HepG2 (cell line): ENCODE results near the gene SCRG1. TPM values are rescaled to one million over a fixed set of nuclear protein-coding genes. Genes with fewer than 3 reads are reported as not detected.

Source experiments
- ATAC-seq: fragments of 200-7000 bp; cut with Tn5 transposase; 3 replicates; pipeline ENCODE4 v1.9.1; 2020; ENCODE audit warnings: mild to moderate bottlenecking, moderate library complexity
- BruUV-seq: library from RNA; stranded (reverse); fragments of 400-500 nt; replicated peaks from 2 replicates; lab custom pipeline; 2021; lab: Mats Ljungman, UMichigan
- CTCF ChIA-PET: fragments of 300-600 bp; formaldehyde crosslinking; extraction: SDS; loops from one replicate; lab custom pipeline; 2021; ENCODE audit warnings: low total read pairs, inconsistent platforms, low intra/inter-chr PET ratio; lab: Yijun Ruan, JAX
- POLR2A ChIA-PET: fragments of 350-600 bp; sonication (Branson Sonifier 250); formaldehyde crosslinking; loops from one replicate; lab custom pipeline; 2020; ENCODE audit warnings: antibody characterized with exemption, inconsistent platforms; lab: Yijun Ruan, JAX
- DNase-seq: peaks from one replicate; pipeline ENCODE4 v3.0.0-alpha.2; 2015; ENCODE audit warnings: low spot score
- FAIRE-seq: peaks from 3 replicates; lab custom pipeline; 2011; peaks lifted over from hg19 to GRCh38; lab: Jason Lieb, UNC
- H2AFZ ChIP-seq: one replicate; pipeline ENCODE4 v1.6.1; 2011; ENCODE audit warnings: low read length, inconsistent platforms
- H3K27ac ChIP-seq: fragments of 300-600 bp; 3 replicates; pipeline ENCODE4 v1.8.0; 2011; ENCODE audit warnings: mixed run types, mild to moderate bottlenecking, mixed read lengths, low read length, inconsistent platforms; ENCODE audit not compliant: insufficient read depth; ENCODE audit errors: extremely low read length
- H3K27me3 ChIP-seq, 2 experiments: fragments of 200-600 bp in 1 of 2; 2 replicates in 1 of 2; 3 replicates in 1 of 2; pipeline versions ENCODE4 v1.6.0 to v1.8.0; 2011; ENCODE audit warnings: low read length in 2 of 2, mild to moderate bottlenecking in 2 of 2, moderate library complexity in 2 of 2, inconsistent platforms in 1 of 2; ENCODE audit not compliant: insufficient read depth in 2 of 2, control insufficient read depth in 1 of 2
- H3K36me3 ChIP-seq, 2 experiments: fragments of 200-600 bp in 1 of 2; replicated peaks in 1 of 2; 2 replicates in 1 of 2; 3 replicates in 1 of 2; pipeline versions ENCODE4 v1.5.1 to v1.8.0; 2011; ENCODE audit warnings: low read length in 2 of 2, inconsistent platforms in 1 of 2; ENCODE audit not compliant: insufficient read depth in 2 of 2, control insufficient read depth in 1 of 2
- H3K4me1 ChIP-seq: 2 replicates; pipeline ENCODE4 v1.5.1; 2012; ENCODE audit warnings: low read length, inconsistent platforms; ENCODE audit not compliant: insufficient read depth
- H3K4me2 ChIP-seq: 2 replicates; pipeline ENCODE4 v1.6.0; 2011; ENCODE audit warnings: low read depth, low read length, inconsistent platforms
- H3K4me3 ChIP-seq, 3 experiments: fragments of 200-600 bp in 1 of 3; sonication (generic), shearing (Covaris generic) in 1 of 3; replicated peaks in 1 of 3; 2 replicates each; pipeline ENCODE4 v1.5.1; 2011 to 2016; ENCODE audit warnings: low read length in 3 of 3, inconsistent platforms in 2 of 3, low read depth in 2 of 3, mild to moderate bottlenecking in 2 of 3, control low read depth in 1 of 3, mixed read lengths in 1 of 3; ENCODE audit not compliant: insufficient read depth in 1 of 3
- H3K79me2 ChIP-seq: one replicate; pipeline ENCODE4 v1.6.1; 2011; ENCODE audit warnings: low read length, inconsistent platforms; ENCODE audit not compliant: insufficient read depth
- H3K9ac ChIP-seq: 2 replicates; pipeline ENCODE4 v1.6.0; 2011; ENCODE audit warnings: mild to moderate bottlenecking, low read depth, low read length, inconsistent platforms; ENCODE audit not compliant: insufficient read depth
- H3K9me3 ChIP-seq: 2 replicates; pipeline ENCODE4 v1.5.1; 2012; ENCODE audit warnings: mild to moderate bottlenecking, low read length
- H4K20me1 ChIP-seq: 2 replicates; pipeline ENCODE4 v1.6.0; 2011; ENCODE audit warnings: inconsistent platforms, mild to moderate bottlenecking, low read length, moderate library complexity; ENCODE audit not compliant: insufficient read depth
- CEBPB ChIP-seq: IDR thresholded peaks from 2 replicates; pipeline ENCODE4 v1.6.1; 2011; ENCODE audit warnings: low read depth, low read length, improper control_type of control experiment, borderline replicate concordance
- CEBPG ChIP-seq: IDR thresholded peaks from 2 replicates; pipeline ENCODE4 v1.6.1; 2016
- MAFK ChIP-seq, 2 experiments: IDR thresholded peaks in 1 of 2; conservative IDR thresholded peaks in 1 of 2; 2 replicates each; pipeline ENCODE4 v1.6.1; 2011; ENCODE audit warnings: improper control_type of control experiment in 2 of 2, low read length in 2 of 2
- NFYC ChIP-seq: IDR thresholded peaks from 2 replicates; pipeline ENCODE4 v1.6.1; 2016; ENCODE audit warnings: missing genetic modification reagents, missing compliant biosample characterization
- SIX1 ChIP-seq: sonication (generic); formaldehyde crosslinking; IDR thresholded peaks from 2 replicates; pipeline ENCODE4 v1.4.0; 2020; ENCODE audit warnings: missing genetic modification reagents, borderline replicate concordance
- SMAD9 ChIP-seq: sonication (generic); formaldehyde crosslinking; IDR thresholded peaks from 2 replicates; pipeline ENCODE4 v1.5.1; 2020; ENCODE audit warnings: mild to moderate bottlenecking, missing genetic modification reagents
- U2AF1 ChIP-seq: fragments of 200-400 bp; formaldehyde crosslinking; optimal IDR thresholded peaks from 2 replicates; pipeline ENCODE3; 2017; ENCODE audit warnings: mild to moderate bottlenecking, low read depth, low read length
- ZBTB34 ChIP-seq: sonication (generic); formaldehyde crosslinking; IDR thresholded peaks from 2 replicates; pipeline ENCODE4 v1.8.0; 2022; ENCODE audit warnings: mild to moderate bottlenecking, missing genetic modification reagents
- ZFP62 ChIP-seq: sonication (generic); formaldehyde crosslinking; IDR thresholded peaks from 2 replicates; pipeline ENCODE4 v1.4.0; 2020; ENCODE audit warnings: missing genetic modification reagents
- ZFY ChIP-seq: sonication (generic); formaldehyde crosslinking; IDR thresholded peaks from 2 replicates; pipeline ENCODE4 v1.4.0; 2020; ENCODE audit warnings: missing genetic modification reagents
- ZNF570 ChIP-seq: sonication (generic); formaldehyde crosslinking; IDR thresholded peaks from 2 replicates; pipeline ENCODE4 v1.4.0; 2020; ENCODE audit warnings: mild to moderate bottlenecking, missing genetic modification reagents, borderline replicate concordance
- ZNF784 ChIP-seq: sonication (generic); formaldehyde crosslinking; IDR thresholded peaks from 2 replicates; pipeline ENCODE4 v1.5.1; 2020; ENCODE audit warnings: missing genetic modification reagents, mild to moderate bottlenecking, borderline replicate concordance
- ZNF83 ChIP-seq: sonication (generic); formaldehyde crosslinking; IDR thresholded peaks from 2 replicates; pipeline ENCODE4 v1.4.0; 2020; ENCODE audit warnings: missing genetic modification reagents, mild to moderate bottlenecking, borderline replicate concordance
- ZSCAN12 ChIP-seq: sonication (generic); formaldehyde crosslinking; IDR thresholded peaks from 2 replicates; pipeline ENCODE4 v1.9.0; 2021; ENCODE audit warnings: mild to moderate bottlenecking, missing genetic modification reagents
- WGBS: methylation state at CpG from one replicate; pipeline ENCODE4 v1.1.6; 2017; ENCODE audit warnings: low lambda C conversion rate; 5-methylcytosine and 5-hydroxymethylcytosine counted together
- in situ Hi-C: cut with HindIII; loops from 2 replicates; pipeline ENCODE4 v1.10.0; 2017; ENCODE audit warnings: low pct_unique_long_range_greater_than_20kb; ENCODE audit not compliant: extremely low pct_ligation_motif_present
- intact Hi-C: fragments of 100-400 bp; cut with micrococcal nuclease; formaldehyde crosslinking; loops from one replicate; pipeline ENCODE4 v1.10.0; 2022; ENCODE audit not compliant: unreplicated experiment
- polyA plus RNA-seq, 8 experiments: library from polyadenylated mRNA; depleted of rRNA in 3 of 8; stranded (reverse) in 7 of 8; unstranded in 1 of 8; fragments of >200 nt; fragmentation: Illumina TruSeq in 4 of 8; extraction: Trizol in 4 of 8; gene quantifications; 2 replicates each; pipeline versions ENCODE4 v1.2.1 to v1.2.3, GENCODE V29; 2011 to 2016; ENCODE audit warnings: low read depth in 4 of 8, missing spikeins in 1 of 8, mixed read lengths in 1 of 8; ENCODE audit not compliant: insufficient read depth in 1 of 8
- total RNA-seq, 5 experiments: library from RNA; depleted of rRNA; stranded (reverse); fragments of >200 nt; fragmentation: Illumina TruSeq; extraction: Trizol; gene quantifications; 2 replicates each; pipeline ENCODE4 v1.2.3, GENCODE V29; 2016; ENCODE audit warnings: low read depth in 1 of 5
- TF ChIP-seq, protein P1 (sequence below): sonication (generic); formaldehyde crosslinking; IDR thresholded peaks from 2 replicates; pipeline ENCODE4 v1.4.0; 2020; ENCODE audit warnings: missing genetic modification reagents, borderline replicate concordance
- TF ChIP-seq, protein P2 (sequence below): IDR thresholded peaks from 2 replicates; pipeline ENCODE4 v1.6.1; 2018; ENCODE audit warnings: missing genetic modification reagents, mild to moderate bottlenecking, missing compliant biosample characterization

SCRG1 gene
- total and polyA plus RNA-seq, 2 of the 13 experiments (the other 11 are each of a cell fraction or from before 2014, with no cell fraction given) = not detected

DNA sequence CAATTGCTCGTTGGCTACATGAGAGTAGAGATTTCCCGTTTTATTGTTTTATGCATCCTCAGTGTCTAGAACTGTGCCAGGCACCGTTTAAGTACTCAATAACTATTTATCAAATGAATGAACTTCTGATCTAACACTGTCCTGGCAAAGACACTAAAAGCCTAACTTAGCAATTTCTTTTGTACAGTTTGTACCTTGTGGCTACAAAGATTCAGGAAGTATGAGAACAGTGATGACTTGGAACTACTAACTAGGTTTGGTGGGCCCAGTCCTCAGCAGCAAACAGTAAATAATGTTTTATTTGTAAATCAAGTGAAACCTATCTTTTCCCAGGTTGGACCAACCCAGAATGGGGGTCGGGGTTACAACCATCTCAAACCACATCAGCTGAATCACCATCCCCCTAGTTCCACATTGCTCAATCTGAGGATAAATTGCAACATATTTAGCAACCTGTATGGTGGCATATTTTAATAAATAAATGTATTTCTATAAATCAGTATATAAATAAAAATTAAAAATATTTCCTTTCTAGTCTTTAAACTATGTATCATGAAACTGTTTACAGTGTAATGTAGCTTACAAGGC is 12.3 kb upstream of the SCRG1 start:
- Histone ChIP-seq H3K4me2 (no peak overlapping the region), H3K4me3 (no peak overlapping the region), H3K79me2 (no peaks in the 10 kb centered on the region), H3K9ac (no peak overlapping the region), H2AFZ (no peak overlapping the region), H3K9me3 (no peaks in the 10 kb centered on the region), H4K20me1 (no peaks in the 10 kb centered on the region), H3K36me3 (no peaks in the 10 kb centered on the region), H3K27ac (no peak overlapping the region), H3K4me1 (no peaks in the 10 kb centered on the region), H3K27me3 (no peaks in the 10 kb centered on the region; a peak in 1 of 5 replicates)
- no TSS peak for BruUV-seq
- intact Hi-C loops (loop anchor here (10.0 kb wide), 1 partner anchor 386 kb away; no protein-coding TSS in a partner anchor), in situ Hi-C loops (loop anchor here (10.0 to 25.0 kb wide), 2 partner anchors 126 to 399 kb away; no protein-coding TSS in a partner anchor)
- CTCF ChIA-PET = no interaction called here
- no peak for TF ChIP-seq MAFK (conservative IDR thresholded peaks at IDR 0.05 in 1 of 2, IDR thresholded peaks at IDR 0.05 in 1 of 2; ENCODE audit: low read length in 2 of 2)
- TF ChIP-seq ZBTB34 (CRISPR knock-in tag) = no peak
- no peak for TF ChIP-seq ZFY (CRISPR knock-in tag)
- TF ChIP-seq ZNF570 (CRISPR knock-in tag) = no peak
- TF ChIP-seq NFYC (CRISPR knock-in tag) = no peak
- TF ChIP-seq, protein P1, sequence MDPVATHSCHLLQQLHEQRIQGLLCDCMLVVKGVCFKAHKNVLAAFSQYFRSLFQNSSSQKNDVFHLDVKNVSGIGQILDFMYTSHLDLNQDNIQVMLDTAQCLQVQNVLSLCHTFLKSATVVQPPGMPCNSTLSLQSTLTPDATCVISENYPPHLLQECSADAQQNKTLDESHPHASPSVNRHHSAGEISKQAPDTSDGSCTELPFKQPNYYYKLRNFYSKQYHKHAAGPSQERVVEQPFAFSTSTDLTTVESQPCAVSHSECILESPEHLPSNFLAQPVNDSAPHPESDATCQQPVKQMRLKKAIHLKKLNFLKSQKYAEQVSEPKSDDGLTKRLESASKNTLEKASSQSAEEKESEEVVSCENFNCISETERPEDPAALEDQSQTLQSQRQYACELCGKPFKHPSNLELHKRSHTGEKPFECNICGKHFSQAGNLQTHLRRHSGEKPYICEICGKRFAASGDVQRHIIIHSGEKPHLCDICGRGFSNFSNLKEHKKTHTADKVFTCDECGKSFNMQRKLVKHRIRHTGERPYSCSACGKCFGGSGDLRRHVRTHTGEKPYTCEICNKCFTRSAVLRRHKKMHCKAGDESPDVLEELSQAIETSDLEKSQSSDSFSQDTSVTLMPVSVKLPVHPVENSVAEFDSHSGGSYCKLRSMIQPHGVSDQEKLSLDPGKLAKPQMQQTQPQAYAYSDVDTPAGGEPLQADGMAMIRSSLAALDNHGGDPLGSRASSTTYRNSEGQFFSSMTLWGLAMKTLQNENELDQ (CRISPR knock-in tag) = no peak
- no peak for TF ChIP-seq ZNF784 (CRISPR knock-in tag)
- TF ChIP-seq U2AF1 = no peak
- no peak for TF ChIP-seq ZNF83 (CRISPR knock-in tag)
- TF ChIP-seq SIX1 (CRISPR knock-in tag) = no peak
- TF ChIP-seq CEBPB = peak; percentile 65; the same call in 1 of the 2 replicates
- 0 out of 2 replicates have a peak, but pooled peaks have one; percentile 12 for TF ChIP-seq CEBPG
- TF ChIP-seq, protein P2, sequence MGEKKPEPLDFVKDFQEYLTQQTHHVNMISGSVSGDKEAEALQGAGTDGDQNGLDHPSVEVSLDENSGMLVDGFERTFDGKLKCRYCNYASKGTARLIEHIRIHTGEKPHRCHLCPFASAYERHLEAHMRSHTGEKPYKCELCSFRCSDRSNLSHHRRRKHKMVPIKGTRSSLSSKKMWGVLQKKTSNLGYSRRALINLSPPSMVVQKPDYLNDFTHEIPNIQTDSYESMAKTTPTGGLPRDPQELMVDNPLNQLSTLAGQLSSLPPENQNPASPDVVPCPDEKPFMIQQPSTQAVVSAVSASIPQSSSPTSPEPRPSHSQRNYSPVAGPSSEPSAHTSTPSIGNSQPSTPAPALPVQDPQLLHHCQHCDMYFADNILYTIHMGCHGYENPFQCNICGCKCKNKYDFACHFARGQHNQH (CRISPR knock-in tag) = no peak
- no peak for TF ChIP-seq SMAD9 (CRISPR knock-in tag)
- TF ChIP-seq ZSCAN12 (CRISPR knock-in tag) = no peak
- no peak for TF ChIP-seq ZFP62 (CRISPR knock-in tag)
- FAIRE-seq (no peak), ATAC-seq (no peak), DNase-seq (no peak)
- 6% methylated on average over 4 of the region's 4 CpGs for WGBS
- POLR2A ChIA-PET = no interaction called here
